ENCODE data around the gene HBA2. TPM values are rescaled to one million over a fixed set of nuclear protein-coding genes. Genes with fewer than 3 reads are reported as not detected.
"Not testable (repeated sequence)": the region's sequence is repeated elsewhere in the genome, so short reads cannot be mapped to it uniquely, and the experiment has no call there.

Gene HBA2
- total RNA-seq, 1 experiment from 2014 or later: not detected

DNA sequence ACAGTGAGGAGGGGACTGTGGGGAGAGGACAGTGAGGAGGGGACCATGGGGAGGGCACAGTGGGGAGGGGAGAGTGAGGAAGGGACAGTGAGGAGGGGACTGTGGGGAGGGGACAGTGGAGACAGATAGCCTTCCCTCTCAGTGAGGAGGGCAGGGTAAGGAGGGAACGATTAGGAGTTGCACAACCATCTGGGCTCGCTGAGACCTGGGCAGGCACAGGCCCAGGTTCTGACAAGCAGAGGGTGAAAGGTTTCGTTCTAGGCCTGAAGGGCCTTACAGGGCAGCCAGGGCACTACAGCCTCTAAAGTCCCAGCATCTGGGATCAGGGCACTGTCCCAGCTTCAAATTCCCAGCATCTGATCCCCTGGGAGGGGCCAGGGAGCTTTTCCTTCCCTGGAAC is 9.0 kb upstream of the HBA2 start:
- peaks cover 54% of the 10 kb centered on the region for H3K27me3 ChIP-seq (replicated peaks)
- H3K27ac ChIP-seq; DNase-seq (ENCODE audit: low read depth in 1 of 2, low spot score in 2 of 2); H3K4me3 ChIP-seq; H3K9me3 ChIP-seq (replicated peaks); H3K36me3 ChIP-seq; H3K4me1 ChIP-seq (replicated peaks): not testable (repeated sequence)

DNA sequence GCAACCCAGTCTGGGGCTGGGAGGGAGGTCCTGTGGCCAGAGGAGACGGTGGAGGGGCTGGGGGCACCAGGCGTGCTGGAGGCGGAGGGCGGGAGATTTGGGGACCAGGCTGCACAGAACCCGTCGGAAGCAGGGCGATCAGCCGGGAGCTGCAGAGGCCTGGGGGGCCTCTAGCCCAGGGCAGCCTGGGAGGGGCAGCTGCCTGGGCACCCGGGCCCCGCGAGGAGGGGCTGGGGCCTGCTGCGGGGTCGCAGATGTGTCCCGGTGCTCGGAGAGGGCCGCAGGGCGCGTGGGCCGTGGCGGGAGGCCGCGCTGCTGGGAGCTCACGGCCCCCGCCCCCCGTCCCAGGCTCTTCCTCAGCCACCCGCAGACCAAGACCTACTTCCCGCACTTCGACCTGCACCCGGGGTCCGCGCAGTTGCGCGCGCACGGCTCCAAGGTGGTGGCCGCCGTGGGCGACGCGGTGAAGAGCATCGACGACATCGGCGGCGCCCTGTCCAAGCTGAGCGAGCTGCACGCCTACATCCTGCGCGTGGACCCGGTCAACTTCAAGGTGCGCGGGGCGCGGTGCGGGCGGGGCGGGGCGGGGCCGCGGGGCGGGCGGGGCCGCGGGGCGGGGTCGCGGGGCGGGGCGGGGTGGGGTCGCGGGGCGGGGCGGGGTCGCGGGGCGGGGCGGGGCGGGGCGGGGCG is 8.4 kb upstream of the HBA2 start:
- DNase-seq (ENCODE audit: low read depth in 1 of 2, low spot score in 2 of 2); H3K4me1 ChIP-seq (replicated peaks); H3K4me3 ChIP-seq; H3K27ac ChIP-seq; H3K36me3 ChIP-seq; H3K9me3 ChIP-seq (replicated peaks): not testable (repeated sequence)
- peaks cover 56% of the 10 kb centered on the region for H3K27me3 ChIP-seq (replicated peaks)

DNA sequence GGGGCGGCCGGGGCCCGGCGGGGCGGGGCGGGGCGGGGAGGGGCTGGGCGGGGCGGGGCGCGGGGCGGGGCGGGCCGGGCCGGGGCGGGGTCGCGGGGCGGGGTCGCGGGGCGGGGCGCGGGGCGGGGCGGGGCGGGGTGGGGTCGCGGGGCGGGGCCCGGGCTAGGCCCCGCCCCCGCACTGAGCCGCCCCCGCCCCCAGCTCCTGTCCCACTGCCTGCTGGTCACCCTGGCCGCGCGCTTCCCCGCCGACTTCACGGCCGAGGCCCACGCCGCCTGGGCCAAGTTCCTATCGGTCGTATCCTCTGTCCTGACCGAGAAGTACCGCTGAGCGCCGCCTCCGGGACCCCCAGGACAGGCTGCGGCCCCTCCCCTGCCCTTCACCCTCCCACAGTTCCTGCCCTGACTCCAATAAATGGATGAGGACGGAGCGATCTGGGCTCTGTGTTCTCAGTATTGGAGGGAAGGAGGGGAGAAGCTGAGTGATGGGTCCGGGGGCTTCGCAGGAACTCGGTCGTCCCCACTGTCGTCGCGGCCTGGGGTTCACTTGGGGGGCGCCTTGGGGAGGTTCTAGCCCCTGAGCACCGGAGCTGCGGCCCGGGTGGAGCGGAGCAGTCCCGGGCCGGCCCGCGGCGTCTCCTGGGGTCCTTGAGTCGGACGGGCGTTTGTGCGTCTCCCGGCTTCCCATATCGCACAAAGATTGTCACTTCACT is 7.7 kb upstream of the HBA2 start:
- Histone ChIP-seq H3K27me3 (replicated peaks) (peaks cover 53% of the 10 kb centered on the region), H3K27ac (no peak overlapping the region), H3K4me3 (no peak overlapping the region), H3K9me3 (replicated peaks) (0 out of 2 replicates have a peak, but pooled peaks cover 3% of the 10 kb centered on the region), H3K4me1 (replicated peaks) (no peaks in the 10 kb centered on the region; the same call in 1 of the 2 replicates), H3K36me3 (no peaks in the 10 kb centered on the region)
- DNase-seq (ENCODE audit: low read depth in 1 of 2, low spot score in 2 of 2): no peak

DNA sequence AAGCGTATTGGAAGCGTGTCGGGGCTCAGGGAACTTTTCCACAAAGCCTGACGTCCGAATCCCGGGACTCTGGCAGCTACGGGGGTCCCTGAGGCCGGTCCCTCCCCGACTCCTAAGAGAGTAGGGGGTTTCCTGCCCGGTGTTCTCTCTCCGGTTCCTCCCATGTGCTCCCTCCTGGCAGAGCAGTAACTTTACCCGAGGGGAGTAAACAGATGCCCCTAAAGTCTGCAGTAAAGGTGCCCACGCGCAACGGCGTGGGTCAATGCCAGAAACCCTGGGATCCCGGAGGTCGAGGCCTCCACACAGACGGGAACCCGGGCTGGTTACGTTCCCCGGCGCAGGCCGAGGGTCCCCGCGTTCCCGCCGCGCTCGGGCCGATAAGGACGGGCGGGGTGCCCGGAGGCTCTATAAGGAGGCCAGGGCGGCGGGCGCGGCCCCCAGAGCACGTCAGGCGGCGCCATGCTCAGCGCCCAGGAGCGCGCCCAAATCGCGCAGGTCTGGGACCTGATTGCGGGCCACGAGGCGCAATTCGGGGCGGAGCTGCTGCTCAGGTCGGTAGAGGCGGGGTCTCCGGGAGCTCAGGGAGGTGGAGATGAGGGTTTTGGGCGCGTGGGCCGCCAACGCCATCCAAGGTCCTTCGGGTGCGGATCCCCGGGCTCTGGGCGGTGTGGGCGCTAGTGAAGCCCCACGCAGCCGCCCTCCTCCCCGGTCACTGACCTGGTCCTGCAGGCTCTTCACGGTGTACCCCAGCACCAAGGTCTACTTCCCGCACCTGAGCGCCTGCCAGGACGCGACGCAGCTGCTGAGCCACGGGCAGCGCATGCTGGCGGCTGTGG is 6.9 kb upstream of the HBA2 start, which contains the start of gene HBM:
Gene HBM (plus strand): TSS at position 440 of the 836 bp plus-strand sequence. CDS start 20 bp downstream, at position 460.
- no peak within 1 kb of the TSS for H3K4me3 ChIP-seq
- no peaks in the 10 kb centered on the region; the same call in 1 of the 2 replicates for H3K4me1 ChIP-seq (replicated peaks)
- H3K9me3 ChIP-seq (replicated peaks): 0 out of 2 replicates have a peak, but pooled peaks cover 3% of the 10 kb centered on the region
- peaks cover 59% of the 10 kb centered on the region for H3K27me3 ChIP-seq (replicated peaks)
- H3K36me3 ChIP-seq: no peaks in the 10 kb centered on the region
- no peak for DNase-seq (ENCODE audit: low read depth in 1 of 2, low spot score in 2 of 2)
- no peak within 1 kb of the TSS for H3K27ac ChIP-seq

DNA sequence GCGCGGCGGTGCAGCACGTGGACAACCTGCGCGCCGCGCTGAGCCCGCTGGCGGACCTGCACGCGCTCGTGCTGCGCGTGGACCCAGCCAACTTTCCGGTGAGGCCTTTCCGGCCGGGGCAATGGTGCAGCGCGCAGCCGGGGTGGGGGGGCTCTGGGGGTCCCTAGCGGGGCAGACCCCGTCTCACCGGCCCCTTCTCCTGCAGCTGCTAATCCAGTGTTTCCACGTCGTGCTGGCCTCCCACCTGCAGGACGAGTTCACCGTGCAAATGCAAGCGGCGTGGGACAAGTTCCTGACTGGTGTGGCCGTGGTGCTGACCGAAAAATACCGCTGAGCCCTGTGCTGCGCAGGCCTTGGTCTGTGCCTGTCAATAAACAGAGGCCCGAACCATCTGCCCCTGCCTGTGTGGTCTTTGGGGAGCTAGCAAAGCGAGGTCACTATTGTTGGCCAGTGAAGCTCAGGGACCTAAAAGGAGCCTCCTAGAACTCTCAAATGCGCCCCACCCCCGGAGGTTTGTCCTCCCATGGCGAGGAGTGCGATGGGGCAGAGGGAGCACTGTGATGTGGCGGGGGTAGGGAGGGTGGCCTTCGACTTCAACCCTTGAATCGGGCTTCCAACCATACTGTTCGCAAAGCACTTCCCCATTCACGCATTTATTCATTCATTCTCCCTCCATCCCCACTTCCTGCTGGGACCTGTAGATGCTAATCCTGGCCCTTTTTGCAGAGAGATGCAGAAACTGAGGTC is 6.1 kb upstream of the HBA2 start:
- Histone ChIP-seq H3K36me3 (no peaks in the 10 kb centered on the region), H3K4me3 (no peak overlapping the region), H3K27ac (no peak overlapping the region), H3K4me1 (replicated peaks) (no peaks in the 10 kb centered on the region; the same call in 1 of the 2 replicates), H3K27me3 (replicated peaks) (peaks cover 59% of the 10 kb centered on the region), H3K9me3 (replicated peaks) (0 out of 2 replicates have a peak, but pooled peaks cover 3% of the 10 kb centered on the region)
- DNase-seq (ENCODE audit: low read depth in 1 of 2, low spot score in 2 of 2): no peak

DNA sequence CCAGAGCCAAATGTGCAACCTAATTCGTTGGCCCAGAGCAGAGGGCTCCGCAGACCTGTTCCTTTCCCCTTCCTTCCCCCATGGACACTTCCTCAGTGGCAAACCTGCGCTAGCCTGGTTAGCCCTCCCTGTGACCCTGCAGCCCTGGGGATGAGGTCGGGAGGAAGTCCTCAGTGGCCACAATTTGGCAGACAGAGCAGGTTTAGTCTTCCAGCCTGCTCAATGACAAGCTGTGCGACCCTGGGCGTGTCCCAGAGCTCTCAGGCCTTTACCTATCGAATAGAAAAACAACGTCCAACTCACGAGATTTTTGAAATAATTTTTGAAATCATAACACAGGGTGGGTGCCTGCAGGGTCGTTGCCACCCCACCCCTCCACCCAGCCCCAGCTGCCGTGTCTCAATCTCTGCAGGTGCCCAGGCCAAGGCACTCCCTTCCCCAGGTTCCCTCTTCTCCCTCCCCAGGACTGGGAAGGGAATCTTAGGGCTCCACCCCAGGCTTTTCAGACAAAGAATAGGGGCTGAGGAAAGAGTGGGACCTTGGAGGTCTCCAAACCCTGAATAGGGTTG is 5.5 kb upstream of the HBA2 start:
- Histone ChIP-seq H3K4me3 (no peak overlapping the region), H3K36me3 (no peaks in the 10 kb centered on the region), H3K27ac (no peak overlapping the region), H3K27me3 (replicated peaks) (peaks cover 60% of the 10 kb centered on the region), H3K9me3 (replicated peaks) (0 out of 2 replicates have a peak, but pooled peaks cover 3% of the 10 kb centered on the region), H3K4me1 (replicated peaks) (no peaks in the 10 kb centered on the region; the same call in 1 of the 2 replicates)
- no peak for DNase-seq (ENCODE audit: low read depth in 1 of 2, low spot score in 2 of 2)

DNA sequence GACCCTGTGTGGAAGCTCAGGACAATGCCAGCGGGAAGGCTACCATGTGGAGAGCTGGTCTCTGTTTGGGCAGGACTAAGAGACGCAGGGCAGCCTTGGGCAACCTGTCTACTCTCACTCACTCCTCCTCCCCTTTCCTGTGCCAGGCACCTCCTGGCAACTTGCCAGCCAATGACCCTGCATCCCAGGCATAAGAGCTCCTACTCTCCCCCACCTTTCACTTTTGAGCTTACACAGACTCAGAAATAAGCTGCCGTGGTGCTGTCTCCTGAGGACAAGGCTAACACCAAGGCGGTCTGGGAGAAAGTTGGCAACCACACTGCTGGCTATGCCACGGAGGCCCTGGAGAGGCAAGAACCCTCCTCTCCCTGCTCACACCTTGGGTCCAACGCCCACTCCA is 4.3 kb upstream of the HBA2 start:
- Histone ChIP-seq H3K9me3 (replicated peaks) (0 out of 2 replicates have a peak, but pooled peaks cover 3% of the 10 kb centered on the region), H3K36me3 (no peaks in the 10 kb centered on the region), H3K4me3 (no peak overlapping the region), H3K27ac (no peak overlapping the region), H3K4me1 (replicated peaks) (no peaks in the 10 kb centered on the region; the same call in 1 of the 2 replicates), H3K27me3 (replicated peaks) (peaks cover 57% of the 10 kb centered on the region)
- DNase-seq (ENCODE audit: low read depth in 1 of 2, low spot score in 2 of 2): no peak

DNA sequence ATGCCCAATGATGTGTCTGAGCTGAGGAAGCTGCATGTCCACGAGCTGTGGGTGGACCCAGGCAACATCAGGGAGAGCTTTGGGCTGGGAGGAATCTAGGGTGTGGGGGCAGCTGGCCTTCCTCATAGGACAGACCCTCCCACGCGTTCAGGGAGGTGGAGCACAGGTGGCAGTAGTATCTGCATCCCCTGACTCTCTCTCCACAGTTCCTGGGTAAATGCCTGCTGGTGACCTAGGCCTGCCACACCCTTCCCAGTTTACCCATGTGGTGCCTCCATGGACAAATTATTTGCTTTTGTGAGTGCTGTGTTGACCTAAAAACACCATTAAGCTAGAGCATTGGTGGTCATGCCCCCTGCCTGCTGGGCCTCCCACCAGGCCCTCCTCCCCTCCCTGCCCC is 3.7 kb upstream of the HBA2 start:
- Histone ChIP-seq H3K36me3 (no peaks in the 10 kb centered on the region), H3K27me3 (replicated peaks) (peaks cover 59% of the 10 kb centered on the region), H3K4me3 (no peak overlapping the region), H3K27ac (no peak overlapping the region), H3K9me3 (replicated peaks) (0 out of 2 replicates have a peak, but pooled peaks cover 3% of the 10 kb centered on the region), H3K4me1 (replicated peaks) (no peaks in the 10 kb centered on the region; the same call in 1 of the 2 replicates)
- no peak for DNase-seq (ENCODE audit: low read depth in 1 of 2, low spot score in 2 of 2)

DNA sequence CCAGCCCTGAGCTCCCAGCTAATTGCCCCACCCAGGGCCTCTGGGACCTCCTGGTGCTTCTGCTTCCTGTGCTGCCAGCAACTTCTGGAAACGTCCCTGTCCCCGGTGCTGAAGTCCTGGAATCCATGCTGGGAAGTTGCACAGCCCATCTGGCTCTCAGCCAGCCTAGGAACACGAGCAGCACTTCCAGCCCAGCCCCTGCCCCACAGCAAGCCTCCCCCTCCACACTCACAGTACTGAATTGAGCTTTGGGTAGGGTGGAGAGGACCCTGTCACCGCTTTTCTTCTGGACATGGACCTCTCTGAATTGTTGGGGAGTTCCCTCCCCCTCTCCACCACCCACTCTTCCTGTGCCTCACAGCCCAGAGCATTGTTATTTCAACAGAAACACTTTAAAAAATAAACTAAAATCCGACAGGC is 2.6 kb upstream of the HBA2 start:
- H3K9me3 ChIP-seq (replicated peaks); H3K36me3 ChIP-seq; DNase-seq (ENCODE audit: low read depth in 1 of 2, low spot score in 2 of 2); H3K4me3 ChIP-seq; H3K27ac ChIP-seq; H3K4me1 ChIP-seq (replicated peaks): not testable (repeated sequence)
- H3K27me3 ChIP-seq (replicated peaks): peaks cover 62% of the 10 kb centered on the region

DNA sequence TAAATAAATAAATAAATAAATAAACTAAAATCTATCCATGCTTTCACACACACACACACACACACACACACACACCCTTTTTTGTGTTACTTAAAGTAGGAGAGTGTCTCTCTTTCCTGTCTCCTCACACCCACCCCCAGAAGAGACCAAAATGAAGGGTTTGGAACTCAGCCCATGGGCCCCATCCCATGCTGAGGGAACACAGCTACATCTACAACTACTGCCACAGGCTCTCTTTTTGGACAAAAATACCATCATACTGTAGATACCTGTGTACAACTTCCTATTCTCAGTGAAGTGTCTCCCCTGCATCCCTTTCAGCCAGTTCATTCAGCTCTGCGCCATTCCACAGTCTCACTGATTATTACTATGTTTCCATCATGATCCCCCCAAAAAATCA is 1.9 kb upstream of the HBA2 start:
- DNase-seq (ENCODE audit: low read depth in 1 of 2, low spot score in 2 of 2): no peak
- Histone ChIP-seq H3K27ac (no peak overlapping the region), H3K4me1 (replicated peaks) (no peaks in the 10 kb centered on the region; the same call in 1 of the 2 replicates), H3K27me3 (replicated peaks) (peaks cover 61% of the 10 kb centered on the region), H3K36me3 (no peaks in the 10 kb centered on the region), H3K9me3 (replicated peaks) (no peaks in the 10 kb centered on the region), H3K4me3 (no peak overlapping the region)

DNA sequence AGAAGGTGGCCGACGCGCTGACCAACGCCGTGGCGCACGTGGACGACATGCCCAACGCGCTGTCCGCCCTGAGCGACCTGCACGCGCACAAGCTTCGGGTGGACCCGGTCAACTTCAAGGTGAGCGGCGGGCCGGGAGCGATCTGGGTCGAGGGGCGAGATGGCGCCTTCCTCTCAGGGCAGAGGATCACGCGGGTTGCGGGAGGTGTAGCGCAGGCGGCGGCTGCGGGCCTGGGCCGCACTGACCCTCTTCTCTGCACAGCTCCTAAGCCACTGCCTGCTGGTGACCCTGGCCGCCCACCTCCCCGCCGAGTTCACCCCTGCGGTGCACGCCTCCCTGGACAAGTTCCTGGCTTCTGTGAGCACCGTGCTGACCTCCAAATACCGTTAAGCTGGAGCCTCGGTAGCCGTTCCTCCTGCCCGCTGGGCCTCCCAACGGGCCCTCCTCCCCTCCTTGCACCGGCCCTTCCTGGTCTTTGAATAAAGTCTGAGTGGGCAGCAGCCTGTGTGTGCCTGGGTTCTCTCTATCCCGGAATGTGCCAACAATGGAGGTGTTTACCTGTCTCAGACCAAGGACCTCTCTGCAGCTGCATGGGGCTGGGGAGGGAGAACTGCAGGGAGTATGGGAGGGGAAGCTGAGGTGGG is 657 bp downstream of the HBA2 start:
- H3K27me3 ChIP-seq (replicated peaks): peaks cover 49% of the 10 kb centered on the region
- not testable (repeated sequence) for H3K4me3 ChIP-seq; H3K36me3 ChIP-seq; DNase-seq (ENCODE audit: low read depth in 1 of 2, low spot score in 2 of 2); H3K9me3 ChIP-seq (replicated peaks); H3K27ac ChIP-seq; H3K4me1 ChIP-seq (replicated peaks)

DNA sequence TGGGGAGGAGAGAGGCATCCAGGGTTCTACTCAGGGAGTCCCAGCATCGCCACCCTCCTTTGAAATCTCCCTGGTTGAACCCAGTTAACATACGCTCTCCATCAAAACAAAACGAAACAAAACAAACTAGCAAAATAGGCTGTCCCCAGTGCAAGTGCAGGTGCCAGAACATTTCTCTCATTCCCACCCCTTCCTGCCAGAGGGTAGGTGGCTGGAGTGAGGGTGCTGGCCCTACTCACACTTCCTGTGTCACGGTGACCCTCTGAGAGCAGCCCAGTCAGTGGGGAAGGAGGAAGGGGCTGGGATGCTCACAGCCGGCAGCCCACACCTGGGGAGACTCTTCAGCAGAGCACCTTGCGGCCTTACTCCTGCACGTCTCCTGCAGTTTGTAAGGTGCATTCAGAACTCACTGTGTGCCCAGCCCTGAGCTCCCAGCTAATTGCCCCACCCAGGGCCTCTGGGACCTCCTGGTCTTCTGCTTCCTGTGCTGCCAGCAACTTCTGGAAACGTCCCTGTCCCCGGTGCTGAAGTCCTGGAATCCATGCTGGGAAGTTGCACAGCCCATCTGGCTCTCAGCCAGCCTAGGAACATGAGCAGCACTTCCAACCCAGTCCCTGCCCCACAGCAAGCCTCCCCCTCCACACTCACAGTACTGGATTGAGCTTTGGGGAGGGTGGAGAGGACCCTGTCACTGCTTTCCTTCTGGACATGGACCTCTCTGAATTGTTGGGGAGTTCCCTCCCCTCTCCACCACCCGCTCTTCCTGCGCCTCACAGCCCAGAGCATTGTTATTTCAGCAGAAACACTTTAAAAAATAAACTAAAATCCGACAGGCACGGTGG is 1.5 kb downstream of the HBA2 start:
- not testable (repeated sequence) for H3K4me1 ChIP-seq (replicated peaks); H3K36me3 ChIP-seq; DNase-seq (ENCODE audit: low read depth in 1 of 2, low spot score in 2 of 2); H3K4me3 ChIP-seq; H3K27ac ChIP-seq; H3K9me3 ChIP-seq (replicated peaks)
- peaks cover 50% of the 10 kb centered on the region for H3K27me3 ChIP-seq (replicated peaks)

All from SJSA1 (cell line).